ENCODE data around the gene WIZ.
"Not testable (repeated sequence)": the region's sequence is repeated elsewhere in the genome, so short reads cannot be mapped to it uniquely, and the experiment has no call there.

WIZ gene

GRCh38 chr19:15402411-15403150, 47.2 kb downstream of the WIZ start:
- FAIRE-seq = no peak

- no peak for FAIRE-seq
Measured at GRCh38 chr19:15401397-15401710, 48.4 kb downstream of the WIZ start.

GRCh38 chr19:15400521-15401396, 49.0 kb downstream of the WIZ start:
- FAIRE-seq = no peak

- no peak for FAIRE-seq
Measured at GRCh38 chr19:15399635-15400034, 50.1 kb downstream of the WIZ start.

- no peak for FAIRE-seq
Measured at GRCh38 chr19:15399234-15399515, 50.6 kb downstream of the WIZ start.

GRCh38 chr19:15398501-15399233, 51.1 kb downstream of the WIZ start:
- FAIRE-seq = no peak

- no peak for FAIRE-seq
Measured at GRCh38 chr19:15397782-15398181, 52.0 kb downstream of the WIZ start.

GRCh38 chr19:15397236-15397635, 52.5 kb downstream of the WIZ start:
- no peak for FAIRE-seq

- FAIRE-seq = no peak
Measured at GRCh38 chr19:15396436-15396835, 53.3 kb downstream of the WIZ start.

GRCh38 chr19:15395251-15395650, 54.5 kb downstream of the WIZ start:
- FAIRE-seq = not testable (repeated sequence)

GRCh38 chr19:15394426-15394825, 55.3 kb downstream of the WIZ start:
- no peak for FAIRE-seq

- no peak for FAIRE-seq
Measured at GRCh38 chr19:15393963-15394362, 55.8 kb downstream of the WIZ start.

GRCh38 chr19:15390814-15391213, 58.9 kb downstream of the WIZ start:
- FAIRE-seq = no peak

GRCh38 chr19:15381864-15382263, 67.9 kb downstream of the WIZ start:
- no peak for FAIRE-seq

- no peak for FAIRE-seq
Measured at GRCh38 chr19:15381429-15381828, 68.3 kb downstream of the WIZ start.

- FAIRE-seq = no peak
Measured at GRCh38 chr19:15379999-15380647, 69.6 kb downstream of the WIZ start.

GRCh38 chr19:15379083-15379998, 70.4 kb downstream of the WIZ start, which contains the start of gene AKAP8:
Gene AKAP8, minus strand, starts transcription at chr19:15379787. Its CDS starts 56 bp downstream, at chr19:15379731.
- no peak for FAIRE-seq

GRCh38 chr19:15378534-15379082, 71.1 kb downstream of the WIZ start:
- no peak for FAIRE-seq

GRCh38 chr19:15374796-15375440, 74.8 kb downstream of the WIZ start:
- no peak for FAIRE-seq

- FAIRE-seq = no peak
Measured at GRCh38 chr19:15374105-15374651, 75.6 kb downstream of the WIZ start.

- no peak for FAIRE-seq
Measured at GRCh38 chr19:15373644-15374043, 76.1 kb downstream of the WIZ start.

All from G401.6 (cell line).